HTERT RPE-1 (cell line): ENCODE results near the gene MAPT.

Experiments
- in situ Hi-C: fragments of 300-500 bp; cut with MboI; formaldehyde crosslinking; loops from 4 replicates; pipeline ENCODE4 v1.14.3; 2020; ENCODE audit warnings: low sequenced_read_pairs

Gene MAPT

GRCh38 chr17:45986056-45986455 lies 91.7 kb downstream of the MAPT start:
- in situ Hi-C loops: no loop called here

- in situ Hi-C loops: no loop called here
These were observed 93.4 kb downstream of the MAPT start for GRCh38 chr17:45987706-45988105.

- in situ Hi-C loops: no loop called here
These were observed 95.4 kb downstream of the MAPT start for GRCh38 chr17:45989759-45990158.

DNA sequence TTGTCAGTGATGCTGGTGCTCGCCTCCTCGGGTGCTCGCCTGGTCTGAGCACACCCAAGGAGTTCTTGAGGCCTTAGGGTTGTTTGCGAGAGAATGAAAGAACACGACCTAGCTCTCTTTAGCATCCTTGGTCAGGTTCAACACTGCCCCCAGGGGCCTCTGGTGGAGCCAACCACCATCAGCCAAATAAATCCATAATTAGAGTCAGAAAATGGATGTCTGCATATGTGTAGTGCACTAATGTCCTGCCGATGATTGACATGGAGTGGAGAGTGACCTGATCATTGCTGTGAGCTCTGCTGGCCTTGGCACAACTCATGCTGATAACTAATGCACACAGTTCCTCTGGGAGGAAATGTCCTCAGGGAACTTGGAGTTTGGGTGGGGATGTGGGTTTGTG lies 96.5 kb downstream of the MAPT start:
- in situ Hi-C loops: no loop called here

GRCh38 chr17:45991341-45991740 lies 97.0 kb downstream of the MAPT start:
- in situ Hi-C loops: no loop called here

DNA sequence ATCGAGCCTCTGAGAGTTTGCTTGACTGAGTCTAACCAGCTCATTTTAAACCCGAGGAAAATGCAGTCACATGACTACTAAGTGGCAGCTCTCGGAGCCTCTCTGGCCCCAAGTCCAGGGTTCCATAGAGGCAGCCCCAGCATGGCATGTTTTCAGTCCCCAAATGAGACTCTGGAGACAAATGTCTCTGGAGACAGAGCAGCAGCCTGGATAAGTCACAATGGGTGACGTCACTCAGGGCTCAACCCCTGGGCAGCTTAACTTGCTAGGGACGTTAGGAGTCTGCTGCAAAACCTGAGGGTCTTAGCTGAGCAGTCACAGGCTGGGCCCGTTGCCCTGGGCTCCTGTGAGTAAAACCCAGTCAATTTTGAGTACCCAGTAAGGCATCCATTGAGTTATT lies 97.8 kb downstream of the MAPT start:
- in situ Hi-C loops: no loop called here

DNA sequence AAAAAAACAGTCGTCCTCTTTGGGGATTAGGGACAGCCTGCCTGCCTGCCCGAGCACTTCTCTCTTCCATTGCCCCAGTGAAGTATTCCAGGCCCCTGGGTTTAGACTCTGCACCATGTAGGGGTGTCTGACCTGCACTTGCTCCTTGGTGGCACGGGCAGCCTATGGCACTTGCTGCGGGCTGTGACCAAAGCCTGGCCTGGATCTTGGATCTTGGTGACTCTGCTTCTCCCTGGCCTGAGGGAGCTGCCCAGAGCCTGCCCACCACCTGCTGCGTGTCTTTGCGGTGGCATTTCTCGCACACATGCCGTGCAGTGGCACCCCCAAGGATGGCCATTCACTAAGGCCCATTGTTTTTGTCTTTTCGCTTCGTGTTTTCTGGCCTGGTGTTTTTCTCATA lies 98.5 kb downstream of the MAPT start:
- in situ Hi-C loops: no loop called here

- in situ Hi-C loops: no loop called here
These were observed 99.7 kb downstream of the MAPT start for GRCh38 chr17:45993962-45994627.

GRCh38 chr17:45994987-45995386 lies 100.6 kb downstream of the MAPT start:
- in situ Hi-C loops: no loop called here

- in situ Hi-C loops: no loop called here
These were observed 101.4 kb downstream of the MAPT start for GRCh38 chr17:45995627-45996270.

- in situ Hi-C loops: no loop called here
These were observed 102.1 kb downstream of the MAPT start for GRCh38 chr17:45996282-45996937.

GRCh38 chr17:45997166-45997565 lies 102.8 kb downstream of the MAPT start:
- in situ Hi-C loops: no loop called here

GRCh38 chr17:45997624-45998023 lies 103.3 kb downstream of the MAPT start:
- in situ Hi-C loops: no loop called here

DNA sequence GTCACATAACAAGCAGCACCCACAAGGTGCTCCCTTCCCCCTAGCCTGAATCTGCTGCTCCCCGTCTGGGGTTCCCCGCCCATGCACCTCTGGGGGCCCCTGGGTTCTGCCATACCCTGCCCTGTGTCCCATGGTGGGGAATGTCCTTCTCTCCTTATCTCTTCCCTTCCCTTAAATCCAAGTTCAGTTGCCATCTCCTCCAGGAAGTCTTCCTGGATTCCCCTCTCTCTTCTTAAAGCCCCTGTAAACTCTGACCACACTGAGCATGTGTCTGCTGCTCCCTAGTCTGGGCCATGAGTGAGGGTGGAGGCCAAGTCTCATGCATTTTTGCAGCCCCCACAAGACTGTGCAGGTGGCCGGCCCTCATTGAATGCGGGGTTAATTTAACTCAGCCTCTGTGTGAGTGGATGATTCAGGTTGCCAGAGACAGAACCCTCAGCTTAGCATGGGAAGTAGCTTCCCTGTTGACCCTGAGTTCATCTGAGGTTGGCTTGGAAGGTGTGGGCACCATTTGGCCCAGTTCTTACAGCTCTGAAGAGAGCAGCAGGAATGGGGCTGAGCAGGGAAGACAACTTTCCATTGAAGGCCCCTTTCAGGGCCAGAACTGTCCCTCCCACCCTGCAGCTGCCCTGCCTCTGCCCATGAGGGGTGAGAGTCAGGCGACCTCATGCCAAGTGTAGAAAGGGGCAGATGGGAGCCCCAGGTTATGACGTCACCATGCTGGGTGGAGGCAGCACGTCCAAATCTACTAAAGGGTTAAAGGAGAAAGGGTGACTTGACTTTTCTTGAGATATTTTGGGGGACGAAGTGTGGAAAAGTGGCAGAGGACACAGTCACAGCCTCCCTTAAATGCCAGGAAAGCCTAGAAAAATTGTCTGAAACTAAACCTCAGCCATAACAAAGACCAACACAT lies 104.9 kb downstream of the MAPT start, which contains the start of gene STH:
Gene STH (plus strand): TSS at position 264 of the 913 bp plus-strand sequence. CDS start 30 bp downstream, at position 294.
- in situ Hi-C loops: no loop called here

DNA sequence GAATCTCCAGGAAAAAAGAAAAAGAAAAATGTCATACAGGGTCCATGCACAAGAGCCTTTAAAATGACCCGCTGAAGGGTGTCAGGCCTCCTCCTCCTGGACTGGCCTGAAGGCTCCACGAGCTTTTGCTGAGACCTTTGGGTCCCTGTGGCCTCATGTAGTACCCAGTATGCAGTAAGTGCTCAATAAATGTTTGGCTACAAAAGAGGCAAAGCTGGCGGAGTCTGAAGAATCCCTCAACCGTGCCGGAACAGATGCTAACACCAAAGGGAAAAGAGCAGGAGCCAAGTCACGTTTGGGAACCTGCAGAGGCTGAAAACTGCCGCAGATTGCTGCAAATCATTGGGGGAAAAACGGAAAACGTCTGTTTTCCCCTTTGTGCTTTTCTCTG lies 105.5 kb downstream of the MAPT start:
- in situ Hi-C loops: no loop called here

- in situ Hi-C loops: no loop called here
These were observed 105.9 kb downstream of the MAPT start for GRCh38 chr17:46000292-46000691.

- in situ Hi-C loops: no loop called here
These were observed 106.4 kb downstream of the MAPT start for GRCh38 chr17:46000757-46001156.

- in situ Hi-C loops: no loop called here
These were observed 107.3 kb downstream of the MAPT start for GRCh38 chr17:46001390-46002310.

DNA sequence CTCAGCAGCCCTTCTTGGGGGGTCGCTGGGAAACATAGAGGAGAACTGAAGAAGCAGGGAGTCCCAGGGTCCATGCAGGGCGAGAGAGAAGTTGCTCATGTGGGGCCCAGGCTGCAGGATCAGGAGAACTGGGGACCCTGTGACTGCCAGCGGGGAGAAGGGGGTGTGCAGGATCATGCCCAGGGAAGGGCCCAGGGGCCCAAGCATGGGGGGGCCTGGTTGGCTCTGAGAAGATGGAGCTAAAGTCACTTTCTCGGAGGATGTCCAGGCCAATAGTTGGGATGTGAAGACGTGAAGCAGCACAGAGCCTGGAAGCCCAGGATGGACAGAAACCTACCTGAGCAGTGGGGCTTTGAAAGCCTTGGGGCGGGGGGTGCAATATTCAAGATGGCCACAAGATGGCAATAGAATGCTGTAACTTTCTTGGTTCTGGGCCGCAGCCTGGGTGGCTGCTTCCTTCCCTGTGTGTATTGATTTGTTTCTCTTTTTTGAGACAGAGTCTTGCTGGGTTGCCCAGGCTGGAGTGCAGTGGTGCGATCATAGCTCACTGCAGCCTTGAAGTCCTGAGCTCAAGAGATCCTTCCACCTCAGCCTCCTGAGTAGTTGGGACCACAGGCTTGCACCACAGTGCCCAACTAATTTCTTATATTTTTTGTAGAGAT lies 108.1 kb downstream of the MAPT start:
- in situ Hi-C loops: no loop called here

DNA sequence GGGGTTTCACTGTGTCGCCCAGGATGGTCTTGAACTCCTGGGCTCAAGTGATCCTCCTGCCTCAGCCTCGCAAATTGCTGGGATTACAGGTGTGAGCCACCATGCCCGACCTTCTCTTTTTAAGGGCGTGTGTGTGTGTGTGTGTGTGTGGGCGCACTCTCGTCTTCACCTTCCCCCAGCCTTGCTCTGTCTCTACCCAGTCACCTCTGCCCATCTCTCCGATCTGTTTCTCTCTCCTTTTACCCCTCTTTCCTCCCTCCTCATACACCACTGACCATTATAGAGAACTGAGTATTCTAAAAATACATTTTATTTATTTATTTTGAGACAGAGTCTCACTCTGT lies 108.6 kb downstream of the MAPT start:
- in situ Hi-C loops: no loop called here
